NCI-H2171 (cell line): ENCODE results near the gene AXIN1.
"Not testable (repeated sequence)": the region's sequence is repeated elsewhere in the genome, so short reads cannot be mapped to it uniquely, and the experiment has no call there.

ENCODE experiments used
- DNase-seq: peaks from one replicate; lab custom pipeline; 2025; lab: John Stamatoyannopoulos, UW

The AXIN1 gene

GRCh38 chr16:333406-334094 lies 19.0 kb downstream of the AXIN1 start:
- no peak for DNase-seq

GRCh38 chr16:331181-331814 lies 21.2 kb downstream of the AXIN1 start:
- DNase-seq: not testable (repeated sequence)

- no peak for DNase-seq
Measured at GRCh38 chr16:330741-331140, 21.8 kb downstream of the AXIN1 start.

GRCh38 chr16:325375-326145 lies 27.0 kb downstream of the AXIN1 start:
- no peak for DNase-seq

GRCh38 chr16:324451-325334 lies 27.8 kb downstream of the AXIN1 start:
- DNase-seq: no peak

- DNase-seq: no peak
Measured at GRCh38 chr16:324201-324450, 28.4 kb downstream of the AXIN1 start.

GRCh38 chr16:322476-323143 lies 29.9 kb downstream of the AXIN1 start:
- no peak for DNase-seq

- no peak for DNase-seq
Measured at GRCh38 chr16:321532-321931, 31.0 kb downstream of the AXIN1 start.

GRCh38 chr16:320206-320605 lies 32.3 kb downstream of the AXIN1 start:
- no peak for DNase-seq

- no peak for DNase-seq
Measured at GRCh38 chr16:318628-319027, 33.9 kb downstream of the AXIN1 start.

GRCh38 chr16:317583-317982 lies 34.9 kb downstream of the AXIN1 start:
- no peak for DNase-seq

- DNase-seq: no peak
Measured at GRCh38 chr16:316741-317464, 35.6 kb downstream of the AXIN1 start.

GRCh38 chr16:314795-315299 lies 37.7 kb downstream of the AXIN1 start:
- DNase-seq: peak; percentile 28

GRCh38 chr16:314351-314750 lies 38.2 kb downstream of the AXIN1 start:
- DNase-seq: no peak

- DNase-seq: no peak
Measured at GRCh38 chr16:311725-312124, 40.8 kb downstream of the AXIN1 start.

- no peak for DNase-seq
Measured at GRCh38 chr16:309476-309875, 43.0 kb downstream of the AXIN1 start.

- DNase-seq: no peak
Measured at GRCh38 chr16:307691-308312, 44.7 kb downstream of the AXIN1 start.

- DNase-seq: no peak
Measured at GRCh38 chr16:306911-307370, 45.6 kb downstream of the AXIN1 start.

- peak; percentile 74 for DNase-seq
Measured at GRCh38 chr16:305916-306626, 46.5 kb downstream of the AXIN1 start.
